ENCODE measurements around the gene SCN11A. TPM values are rescaled to one million over a fixed set of nuclear protein-coding genes. Genes with fewer than 3 reads are reported as not detected.

Gene SCN11A
- total RNA-seq, 5 donors from 2014 or later (not counting 1 experiment from before 2014, with no cell fraction given), result 0.07 to 0.23 (median 0.12) TPM

DNA sequence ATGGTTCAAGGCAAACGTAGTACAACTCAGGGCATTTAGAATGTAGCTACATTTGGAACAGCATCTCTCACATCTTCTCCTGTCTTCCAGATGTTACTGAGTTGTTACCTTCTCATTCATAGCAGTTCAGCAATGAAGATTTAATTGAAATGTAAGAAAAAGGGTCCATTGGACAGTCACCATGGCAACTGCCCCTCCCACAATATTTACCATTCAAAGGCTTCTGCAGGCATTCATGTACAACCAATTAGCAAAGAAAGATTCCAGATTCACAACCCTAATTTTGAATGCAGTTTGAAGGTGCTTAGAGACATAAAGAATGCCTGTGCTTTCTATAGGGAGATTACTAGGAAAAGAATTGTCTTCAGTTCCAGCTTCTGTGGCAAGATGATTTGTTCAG lies 22.2 kb downstream of the SCN11A start:
- no peak for DNase-seq
- no peak overlapping the region for H3K27ac Mint-ChIP-seq
- CTCF ChIA-PET, result no interaction called here
- H3K4me3 ChIP-seq (ENCODE audit: control insufficient read depth in 1 of 2, extremely low read depth in 1 of 2, low read length in 1 of 2), result no peak overlapping the region
- no peak overlapping the region for H3K4me3 Mint-ChIP-seq
- peaks cover 0 to 1% (median 0%) of the 10 kb centered on the region in 3 donors for H3K4me1 Mint-ChIP-seq
- peaks cover 0 to 4% of the 10 kb centered on the region in 2 experiments for H3K27me3 ChIP-seq (replicated peaks in 1 of 2; ENCODE audit: control insufficient read depth in 2 of 2, extremely low read depth in 1 of 2, insufficient read depth in 2 of 2, low read length in 1 of 2)
- ATAC-seq (replicated peaks in 1 of 4), result no peak
- H3K9me3 ChIP-seq, result no peaks in the 10 kb centered on the region
- H3K36me3 ChIP-seq (ENCODE audit: control insufficient read depth in 2 of 2, extremely low read depth in 1 of 2, insufficient read depth in 1 of 2, low read length in 1 of 2), result no peaks in the 10 kb centered on the region
- POLR2A ChIA-PET, result no interaction called here
- WGBS (ENCODE audit: insufficient coverage), result no CpG with 5 or more reads among the region's 1 CpG
- H3K4me1 ChIP-seq (ENCODE audit: control insufficient read depth in 1 of 2, extremely low read depth in 1 of 2, insufficient read depth in 2 of 2, low read length in 2 of 2), result no peaks in the 10 kb centered on the region
- peaks cover 1 to 3% of the 10 kb centered on the region in 2 donors for H3K27me3 Mint-ChIP-seq
- H3K36me3 Mint-ChIP-seq, result peaks cover 4% of the 10 kb centered on the region
- H3K9me3 Mint-ChIP-seq, result peaks cover 0 to 6% (median 0%) of the 10 kb centered on the region in 3 donors
- no peak overlapping the region for H3K27ac ChIP-seq (ENCODE audit: low read length)

DNA sequence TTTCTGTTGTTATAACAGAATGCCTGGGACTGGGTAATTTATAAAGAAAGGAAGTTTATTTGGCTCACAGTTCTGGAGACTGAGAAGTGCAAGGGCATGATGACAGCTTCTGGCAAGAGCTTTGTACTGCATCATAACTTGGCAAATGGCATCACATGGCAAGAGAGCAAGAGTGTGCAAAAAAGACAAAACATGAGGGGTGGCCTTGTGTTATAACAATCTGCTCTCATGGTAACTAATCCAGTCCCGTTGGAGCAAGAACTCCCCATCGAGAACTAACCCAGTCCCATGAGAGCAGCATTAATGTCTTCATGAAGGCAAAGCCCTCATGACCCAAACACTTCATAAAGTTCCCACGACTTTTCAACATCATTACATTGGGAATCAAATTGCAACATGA lies 23.2 kb downstream of the SCN11A start:
- no peak overlapping the region for H3K4me3 ChIP-seq (ENCODE audit: control insufficient read depth in 1 of 2, extremely low read depth in 1 of 2, low read length in 1 of 2)
- whole genome bisulfite sequencing (ENCODE audit: insufficient coverage), result no CpG with 5 or more reads among the region's 3 CpGs
- DNase-seq, result no peak
- ChIA-PET CTCF (no interaction called here), POLR2A (no interaction called here)
- peaks cover 1 to 8% of the 10 kb centered on the region in 2 donors for H3K27me3 Mint-ChIP-seq
- no peak overlapping the region for H3K27ac Mint-ChIP-seq
- no peak for ATAC-seq (replicated peaks in 1 of 4)
- peaks cover 0 to 4% of the 10 kb centered on the region in 2 experiments for H3K27me3 ChIP-seq (replicated peaks in 1 of 2; ENCODE audit: control insufficient read depth in 2 of 2, extremely low read depth in 1 of 2, insufficient read depth in 2 of 2, low read length in 1 of 2)
- no peaks in the 10 kb centered on the region for H3K4me1 ChIP-seq (ENCODE audit: control insufficient read depth in 1 of 2, extremely low read depth in 1 of 2, insufficient read depth in 2 of 2, low read length in 2 of 2)
- H3K4me1 Mint-ChIP-seq, result peaks cover 0 to 1% (median 0%) of the 10 kb centered on the region in 3 donors
- H3K36me3 ChIP-seq (ENCODE audit: control insufficient read depth in 2 of 2, extremely low read depth in 1 of 2, insufficient read depth in 1 of 2, low read length in 1 of 2), result no peaks in the 10 kb centered on the region
- H3K36me3 Mint-ChIP-seq, result no peaks in the 10 kb centered on the region
- H3K9me3 ChIP-seq, result no peaks in the 10 kb centered on the region
- no peak overlapping the region for H3K27ac ChIP-seq (ENCODE audit: low read length)
- no peak overlapping the region for H3K4me3 Mint-ChIP-seq
- no peaks in the 10 kb centered on the region for H3K9me3 Mint-ChIP-seq

DNA sequence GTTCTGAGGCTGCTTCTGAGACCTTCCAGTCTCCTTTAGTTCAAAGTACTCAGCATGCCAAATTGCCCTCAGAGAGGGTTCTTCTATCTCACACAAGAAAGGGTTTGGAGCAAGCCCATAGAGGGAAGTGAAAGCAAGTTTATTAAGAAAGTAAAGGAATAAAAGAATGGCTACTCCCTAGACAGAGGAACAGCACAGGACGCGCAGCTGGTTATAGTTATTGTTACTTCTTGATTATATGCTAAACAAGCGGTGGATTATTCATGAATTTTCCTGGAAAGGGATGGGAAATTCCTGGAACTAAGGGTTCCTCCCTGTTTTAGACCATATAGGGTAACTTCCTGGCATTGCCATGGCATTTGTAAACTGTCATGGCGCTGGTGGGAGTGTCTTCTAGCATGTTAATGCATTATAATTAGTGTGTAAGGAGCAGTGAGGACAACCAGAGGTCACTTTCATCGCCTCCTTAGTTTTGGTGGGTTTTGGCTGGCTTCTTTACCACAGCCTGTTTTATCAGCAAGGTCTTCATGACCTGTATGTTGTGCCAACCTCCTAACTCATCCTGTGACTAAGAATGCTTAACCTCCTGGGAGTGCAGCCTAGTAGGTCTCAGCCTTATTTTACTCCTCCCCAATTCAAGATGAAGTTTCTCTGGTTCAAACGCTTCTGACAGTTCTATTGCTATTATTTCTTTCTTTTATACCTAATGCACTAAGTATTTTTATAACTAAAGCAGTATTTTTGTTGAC lies 26.3 kb downstream of the SCN11A start:
- Mint-ChIP-seq H3K36me3 (no peaks in the 10 kb centered on the region), H3K27me3 (peaks cover 1 to 12% of the 10 kb centered on the region in 2 donors), H3K4me1 (peaks cover 0 to 3% (median 0%) of the 10 kb centered on the region in 3 donors), H3K27ac (no peak overlapping the region), H3K9me3 (no peaks in the 10 kb centered on the region), H3K4me3 (no peak overlapping the region)
- POLR2A ChIA-PET, result no interaction called here
- DNase-seq (no peak), ATAC-seq (replicated peaks in 1 of 4) (no peak)
- 92% methylated on average over 3 of the region's 6 CpGs for WGBS (ENCODE audit: insufficient coverage)
- CTCF ChIA-PET, result no interaction called here
- H3K9me3 ChIP-seq, result no peaks in the 10 kb centered on the region
- no peaks in the 10 kb centered on the region for H3K36me3 ChIP-seq (ENCODE audit: control insufficient read depth in 2 of 2, extremely low read depth in 1 of 2, insufficient read depth in 1 of 2, low read length in 1 of 2)
- no peaks in the 10 kb centered on the region for H3K4me1 ChIP-seq (ENCODE audit: control insufficient read depth in 1 of 2, extremely low read depth in 1 of 2, insufficient read depth in 2 of 2, low read length in 2 of 2)
- no peak overlapping the region for H3K27ac ChIP-seq (ENCODE audit: low read length)
- peaks cover 0 to 4% of the 10 kb centered on the region in 2 experiments for H3K27me3 ChIP-seq (replicated peaks in 1 of 2; ENCODE audit: control insufficient read depth in 2 of 2, extremely low read depth in 1 of 2, insufficient read depth in 2 of 2, low read length in 1 of 2)
- H3K4me3 ChIP-seq (ENCODE audit: control insufficient read depth in 1 of 2, extremely low read depth in 1 of 2, low read length in 1 of 2), result no peak overlapping the region

- no peak overlapping the region for H3K27ac ChIP-seq (ENCODE audit: low read length)
- ATAC-seq (replicated peaks in 1 of 4), result no peak
- CTCF ChIA-PET, result no interaction called here
These were observed 27.2 kb downstream of the SCN11A start for GRCh38 chr3:39024497-39024896.

DNA sequence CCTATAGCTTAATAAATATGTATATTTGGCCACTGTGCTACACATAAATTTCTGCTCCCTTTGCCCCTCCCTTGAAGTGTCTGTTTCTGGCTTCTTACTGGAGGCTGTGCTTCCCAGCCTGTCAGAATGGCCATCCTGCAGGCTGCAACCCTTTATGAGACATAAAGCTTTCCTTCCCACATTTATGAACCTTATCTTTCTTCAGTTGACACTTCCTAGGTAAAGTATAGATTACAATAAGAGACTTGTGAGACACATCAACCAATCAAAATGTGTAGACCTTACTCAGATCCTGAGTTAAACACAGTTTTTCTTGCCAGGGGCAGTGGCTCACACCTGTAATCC lies 29.5 kb downstream of the SCN11A start:
- Histone ChIP-seq H3K4me1 (ENCODE audit: control insufficient read depth in 1 of 2, extremely low read depth in 1 of 2, insufficient read depth in 2 of 2, low read length in 2 of 2) (no peaks in the 10 kb centered on the region), H3K4me3 (ENCODE audit: control insufficient read depth in 1 of 2, extremely low read depth in 1 of 2, low read length in 1 of 2) (no peak overlapping the region), H3K9me3 (no peaks in the 10 kb centered on the region), H3K36me3 (ENCODE audit: control insufficient read depth in 2 of 2, extremely low read depth in 1 of 2, insufficient read depth in 1 of 2, low read length in 1 of 2) (no peaks in the 10 kb centered on the region), H3K27me3 (replicated peaks in 1 of 2; ENCODE audit: control insufficient read depth in 2 of 2, extremely low read depth in 1 of 2, insufficient read depth in 2 of 2, low read length in 1 of 2) (no peaks in the 10 kb centered on the region), H3K27ac (ENCODE audit: low read length) (no peak overlapping the region)
- ATAC-seq (replicated peaks in 1 of 4) (no peak), DNase-seq (no peak)
- Mint-ChIP-seq H3K9me3 (no peaks in the 10 kb centered on the region), H3K4me3 (no peak overlapping the region), H3K4me1 (peaks cover 0 to 3% (median 0%) of the 10 kb centered on the region in 3 donors), H3K27ac (no peak overlapping the region), H3K27me3 (peaks cover 11 to 17% of the 10 kb centered on the region in 2 donors), H3K36me3 (no peaks in the 10 kb centered on the region)
- CTCF ChIA-PET, result no interaction called here
- POLR2A ChIA-PET, result no interaction called here

More at GRCh38 chr3:39024497-39024896, 27.2 kb downstream of the SCN11A start:
- POLR2A ChIA-PET, result no interaction called here
- Mint-ChIP-seq H3K9me3 (no peaks in the 10 kb centered on the region), H3K36me3 (no peaks in the 10 kb centered on the region), H3K4me1 (peaks cover 0 to 3% (median 0%) of the 10 kb centered on the region in 3 donors), H3K27me3 (peaks cover 4 to 14% of the 10 kb centered on the region in 2 donors), H3K4me3 (no peak overlapping the region), H3K27ac (no peak overlapping the region)
- no peak for DNase-seq
- Histone ChIP-seq H3K9me3 (no peaks in the 10 kb centered on the region), H3K36me3 (ENCODE audit: control insufficient read depth in 2 of 2, extremely low read depth in 1 of 2, insufficient read depth in 1 of 2, low read length in 1 of 2) (no peaks in the 10 kb centered on the region), H3K27me3 (replicated peaks in 1 of 2; ENCODE audit: control insufficient read depth in 2 of 2, extremely low read depth in 1 of 2, insufficient read depth in 2 of 2, low read length in 1 of 2) (no peaks in the 10 kb centered on the region), H3K4me1 (ENCODE audit: control insufficient read depth in 1 of 2, extremely low read depth in 1 of 2, insufficient read depth in 2 of 2, low read length in 2 of 2) (no peaks in the 10 kb centered on the region), H3K4me3 (ENCODE audit: control insufficient read depth in 1 of 2, extremely low read depth in 1 of 2, low read length in 1 of 2) (no peak overlapping the region)

DNA sequence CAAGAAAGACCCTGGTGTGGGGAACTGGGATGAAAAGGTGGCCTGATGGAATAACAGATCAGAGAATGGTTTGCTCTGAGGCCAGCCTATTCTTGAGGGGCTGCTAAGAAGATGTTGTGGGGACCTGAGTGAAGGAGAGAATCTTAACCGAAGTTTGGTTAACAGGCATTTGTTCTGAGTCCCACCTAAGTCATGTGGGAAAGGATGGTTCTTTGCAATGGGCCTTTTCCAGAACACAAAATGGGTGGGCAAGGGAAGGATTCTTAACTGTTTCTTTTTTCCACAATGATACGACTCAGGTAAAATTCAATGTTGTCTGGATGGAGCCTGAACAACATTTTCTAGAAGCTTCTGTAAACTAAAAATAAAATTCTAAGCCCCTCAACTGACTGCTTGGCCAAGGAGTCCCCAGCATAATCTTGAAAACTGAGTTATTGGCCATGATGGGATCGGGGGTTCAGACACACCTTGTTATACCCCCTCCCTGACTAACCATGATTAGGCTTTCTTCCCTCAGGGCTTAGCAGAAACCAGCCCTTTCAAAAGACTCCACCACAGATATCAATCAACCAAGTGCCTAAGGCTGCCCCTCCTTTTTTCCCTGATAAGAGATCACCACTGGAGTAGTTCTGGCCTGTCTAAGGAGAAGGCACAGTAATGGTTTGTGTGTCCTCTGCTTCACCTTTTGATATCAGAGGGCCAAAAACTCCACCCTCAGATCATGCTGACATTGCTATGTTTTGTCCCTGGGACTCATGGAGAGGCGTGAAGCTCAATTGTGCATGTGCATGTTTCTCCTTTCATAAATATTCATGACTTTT lies 30.1 kb downstream of the SCN11A start:
- POLR2A ChIA-PET, result no interaction called here
- no peak overlapping the region for H3K27ac Mint-ChIP-seq
- ATAC-seq (replicated peaks in 1 of 4) (no peak), DNase-seq (no peak)
- CTCF ChIA-PET, result interaction anchor here in 1 of 2 donors (1.1 kb wide), 1 partner anchor 9 kb away, joined by 5 read pairs; no protein-coding TSS in a partner anchor
- H3K4me3 ChIP-seq (ENCODE audit: control insufficient read depth in 1 of 2, extremely low read depth in 1 of 2, low read length in 1 of 2), result no peak overlapping the region
- H3K9me3 ChIP-seq, result no peaks in the 10 kb centered on the region
- H3K4me3 Mint-ChIP-seq, result no peak overlapping the region
- no peaks in the 10 kb centered on the region for H3K9me3 Mint-ChIP-seq
- no peaks in the 10 kb centered on the region for H3K4me1 ChIP-seq (ENCODE audit: control insufficient read depth in 1 of 2, extremely low read depth in 1 of 2, insufficient read depth in 2 of 2, low read length in 2 of 2)
- H3K27me3 Mint-ChIP-seq, result peaks cover 11 to 17% of the 10 kb centered on the region in 2 donors
- no peaks in the 10 kb centered on the region for H3K36me3 Mint-ChIP-seq
- H3K27ac ChIP-seq (ENCODE audit: low read length), result no peak overlapping the region
- H3K4me1 Mint-ChIP-seq, result peaks cover 0 to 3% (median 0%) of the 10 kb centered on the region in 3 donors
- H3K36me3 ChIP-seq (ENCODE audit: control insufficient read depth in 2 of 2, extremely low read depth in 1 of 2, insufficient read depth in 1 of 2, low read length in 1 of 2), result no peaks in the 10 kb centered on the region
- 95% methylated on average over 2 of the region's 4 CpGs for WGBS (ENCODE audit: insufficient coverage)
- H3K27me3 ChIP-seq (replicated peaks in 1 of 2; ENCODE audit: control insufficient read depth in 2 of 2, extremely low read depth in 1 of 2, insufficient read depth in 2 of 2, low read length in 1 of 2), result no peaks in the 10 kb centered on the region

Measured in T-cell (primary cell).